ENCODE measurements around the gene NKPD1.
A peak's percentile ranks its signal among the peaks of the same experiment; 100 is the strongest.

- peak; percentile 15 to 52 (median 44) for TF ChIP-seq CTCF (IDR thresholded peaks at IDR 0.05)
- TF ChIP-seq POLR2A (IDR thresholded peaks at IDR 0.05): peak; percentile 53 to 68
These were observed 17.7 kb upstream of the NKPD1 start, which contains the start of gene BLOC1S3 for GRCh38 chr19:45178262-45179071.
